HG02884 (cell line): ENCODE data around the gene REEP6.
"Not testable (repeated sequence)": the region's sequence is repeated elsewhere in the genome, so short reads cannot be mapped to it uniquely, and the experiment has no call there.

Experiments
- ATAC-seq: cut with Tn5 transposase; IDR thresholded peaks from one replicate; pipeline ENCODE4 v1.9.1; 2021; ENCODE audit warnings: mild to moderate bottlenecking, moderate library complexity; ENCODE audit not compliant: unreplicated experiment

The REEP6 gene

GRCh38 chr19:1505991-1506881 lies 15.3 kb downstream of the REEP6 start:
- ATAC-seq, result no peak

GRCh38 chr19:1507192-1507660 lies 16.2 kb downstream of the REEP6 start:
- ATAC-seq, result no peak

- ATAC-seq, result no peak
Observed at GRCh38 chr19:1507763-1508506, 17.0 kb downstream of the REEP6 start.

- no peak for ATAC-seq
Observed at GRCh38 chr19:1508507-1508856, 17.5 kb downstream of the REEP6 start.

- ATAC-seq, result no peak
Observed at GRCh38 chr19:1509602-1510441, 18.8 kb downstream of the REEP6 start.

- ATAC-seq, result no peak
Observed at GRCh38 chr19:1510442-1510806, 19.4 kb downstream of the REEP6 start.

- ATAC-seq, result no peak
Observed at GRCh38 chr19:1510807-1511206, 19.8 kb downstream of the REEP6 start.

- ATAC-seq, result no peak
Observed at GRCh38 chr19:1511318-1512317, 20.6 kb downstream of the REEP6 start.

GRCh38 chr19:1512671-1513498 lies 21.9 kb downstream of the REEP6 start, which contains the start of gene ADAMTSL5:
Gene ADAMTSL5, minus strand, starts transcription at chr19:1513019. Its CDS starts 2,076 bp downstream, at chr19:1510943.
- no peak for ATAC-seq

- ATAC-seq, result no peak
Observed at GRCh38 chr19:1513499-1514294, 22.7 kb downstream of the REEP6 start.

- ATAC-seq, result no peak
Observed at GRCh38 chr19:1514295-1514661, 23.3 kb downstream of the REEP6 start.

- ATAC-seq, result no peak
Observed at GRCh38 chr19:1514986-1515721, 24.2 kb downstream of the REEP6 start.

- ATAC-seq, result no peak
Observed at GRCh38 chr19:1516395-1516753, 25.4 kb downstream of the REEP6 start.

- ATAC-seq, result no peak
Observed at GRCh38 chr19:1518471-1518870, 27.5 kb downstream of the REEP6 start.

- ATAC-seq, result not testable (repeated sequence)
Observed at GRCh38 chr19:1519802-1520201, 28.8 kb downstream of the REEP6 start.

GRCh38 chr19:1520203-1520780 lies 29.3 kb downstream of the REEP6 start:
- ATAC-seq, result no peak

- ATAC-seq, result no peak
Observed at GRCh38 chr19:1521636-1522035, 30.7 kb downstream of the REEP6 start.
